Ovary (tissue), 9 donors: ENCODE data around the gene MALL. TPM values are rescaled to one million over a fixed set of nuclear protein-coding genes. Genes with fewer than 3 reads are reported as not detected.
A peak's percentile ranks its signal among the peaks of the same experiment; 100 is the strongest.
"Not testable (repeated sequence)": the region's sequence is repeated elsewhere in the genome, so short reads cannot be mapped to it uniquely, and the experiment has no call there.

Experiments
- DNase-seq, 5 donors: peaks; one replicate each; pipeline ENCODE4 v3.0.0-alpha.2; 2019 to 2020
- H3K27ac ChIP-seq, 2 donors: fragments of 200-600 bp; one replicate each; pipeline versions ENCODE4 v1.5.1 to v1.8.0; 2019 to 2022
- H3K27me3 ChIP-seq: fragments of 200-600 bp; one replicate; pipeline ENCODE4 v1.8.0; 2022
- H3K36me3 ChIP-seq: fragments of 200-600 bp; sonication (generic); one replicate; pipeline ENCODE4 v1.5.1; 2019
- H3K4me1 ChIP-seq: one replicate; pipeline ENCODE4 v1.8.1; 2013; ENCODE audit warnings: mild to moderate bottlenecking, moderate library complexity; ENCODE audit not compliant: insufficient read depth
- H3K4me3 ChIP-seq: fragments of 200-600 bp; sonication (generic); one replicate; pipeline ENCODE4 v1.5.1; 2017
- H3K9me3 ChIP-seq, 2 donors: fragments of 200-600 bp in 1 of 2; sonication (generic) in 1 of 2; one replicate each; pipeline versions ENCODE4 v1.5.1 to v1.8.1; 2013 to 2019; ENCODE audit warnings: mild to moderate bottlenecking in 1 of 2, moderate library complexity in 1 of 2
- EP300 ChIP-seq: sonication (generic); formaldehyde crosslinking; IDR thresholded peaks from one replicate; pipeline ENCODE4 v1.6.1; 2017; ENCODE audit warnings: antibody characterized with exemption
- POLR2A ChIP-seq: fragments of 450-650 bp; IDR thresholded peaks from one replicate; pipeline ENCODE4 v1.6.1; 2017; ENCODE audit warnings: antibody characterized with exemption, mild to moderate bottlenecking, moderate library complexity
- WGBS, 3 donors: extraction: QIAGEN DNeasy Blood & Tissue Kit in 1 of 3; methylation state at CpG; one replicate each; pipeline versions ENCODE4 v1.1.5 to v1.1.7; 2013 to 2017; 5-methylcytosine and 5-hydroxymethylcytosine counted together
- intact Hi-C, 4 donors: fragments of 100-400 bp; cut with DNase I; formaldehyde crosslinking; loops; one replicate each; pipeline versions ENCODE4 v1.11.0 to v1.15.1; 2022 to 2023
- polyA plus RNA-seq, 2 donors: library from polyadenylated mRNA; stranded (reverse); fragments of 200-250 nt in 1 of 2; fragments of 350-450 nt in 1 of 2; fragmentation: Illumina TruSeq in 1 of 2; extraction: RNeasy Lipid Tissue Mini Kit (QIAGEN cat#74804) in 1 of 2; gene quantifications; one replicate each; pipeline ENCODE4 v1.2.3, GENCODE V29; 2013 to 2014
- total RNA-seq, 7 donors: library from RNA; depleted of rRNA in 2 of 7; stranded (reverse); fragments of >200 nt in 2 of 7; fragmentation: NEBNext Ultra II Directional in 3 of 7; extraction: Animal tissue kit (Norgen Biotek cat#: 25700) in 3 of 7; gene quantifications; one replicate each; pipeline versions ENCODE4 v1.1.0 to v1.2.4, GENCODE V29; 2016 to 2023
- TF ChIP-seq, protein P1 (sequence below), 3 donors: fragments of 450-650 bp in 2 of 3; fragments of 200-600 bp in 1 of 3; IDR thresholded peaks; one replicate each; pipeline versions ENCODE4 v1.5.1 to v1.8.0; 2016 to 2022; ENCODE audit warnings: antibody characterized with exemption in 3 of 3, mild to moderate bottlenecking in 1 of 3
- donor health status: DM: no; HTN: no; CAD: no; lungs with moderate emphysema.
- donor health status: DM: no; HTN: no; CAD: no.
- donor health status: Bipolar disorder and iron deficiency.
- donor health status: DM: yes; HTN: yes; CAD: no.
- donor health status: DM: no; HTN: no; CAD: no.
- donor health status: DM: yes; HTN: yes; CAD: no.

MALL gene
- total and polyA plus RNA-seq, 9 donors = 0.63 to 20.0 (median 2.4) TPM

- no peaks in the 10 kb centered on the region for H3K27me3 ChIP-seq
- no peak for DNase-seq
- intact Hi-C loops = no loop called here
- H3K4me3 ChIP-seq = no peak overlapping the region
- no peak overlapping the region for H3K27ac ChIP-seq
- no peaks in the 10 kb centered on the region for H3K4me1 ChIP-seq
- no peaks in the 10 kb centered on the region for H3K36me3 ChIP-seq
- 82 to 85% (median 82%) methylated on average over 20 of the region's 20 CpGs for WGBS, 3 donors
- no peak for TF ChIP-seq POLR2A
- TF ChIP-seq EP300 = no peak
- TF ChIP-seq, protein P1, sequence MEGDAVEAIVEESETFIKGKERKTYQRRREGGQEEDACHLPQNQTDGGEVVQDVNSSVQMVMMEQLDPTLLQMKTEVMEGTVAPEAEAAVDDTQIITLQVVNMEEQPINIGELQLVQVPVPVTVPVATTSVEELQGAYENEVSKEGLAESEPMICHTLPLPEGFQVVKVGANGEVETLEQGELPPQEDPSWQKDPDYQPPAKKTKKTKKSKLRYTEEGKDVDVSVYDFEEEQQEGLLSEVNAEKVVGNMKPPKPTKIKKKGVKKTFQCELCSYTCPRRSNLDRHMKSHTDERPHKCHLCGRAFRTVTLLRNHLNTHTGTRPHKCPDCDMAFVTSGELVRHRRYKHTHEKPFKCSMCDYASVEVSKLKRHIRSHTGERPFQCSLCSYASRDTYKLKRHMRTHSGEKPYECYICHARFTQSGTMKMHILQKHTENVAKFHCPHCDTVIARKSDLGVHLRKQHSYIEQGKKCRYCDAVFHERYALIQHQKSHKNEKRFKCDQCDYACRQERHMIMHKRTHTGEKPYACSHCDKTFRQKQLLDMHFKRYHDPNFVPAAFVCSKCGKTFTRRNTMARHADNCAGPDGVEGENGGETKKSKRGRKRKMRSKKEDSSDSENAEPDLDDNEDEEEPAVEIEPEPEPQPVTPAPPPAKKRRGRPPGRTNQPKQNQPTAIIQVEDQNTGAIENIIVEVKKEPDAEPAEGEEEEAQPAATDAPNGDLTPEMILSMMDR (IDR thresholded peaks at IDR 0.05) = no peak
- H3K9me3 ChIP-seq = no peaks in the 10 kb centered on the region
Observed at GRCh38 chr2:110103061-110103961, 12.3 kb downstream of the MALL start.

- Histone ChIP-seq H3K9me3 (no peaks in the 10 kb centered on the region), H3K4me3 (no peak overlapping the region), H3K4me1 (no peaks in the 10 kb centered on the region), H3K36me3 (no peaks in the 10 kb centered on the region), H3K27ac (peak overlapping the region in 1 of 2 donors; percentile 42), H3K27me3 (no peaks in the 10 kb centered on the region)
- DNase-seq = no peak
- TF ChIP-seq EP300 (no peak), POLR2A (no peak)
- TF ChIP-seq, protein P1 (IDR thresholded peaks at IDR 0.05) = no peak
- intact Hi-C loops = no loop called here
- 58 to 62% (median 62%) methylated on average over 9 of the region's 9 CpGs for WGBS, 3 donors
Observed at GRCh38 chr2:110101901-110102803, 13.5 kb downstream of the MALL start.

- H3K9me3 ChIP-seq = no peaks in the 10 kb centered on the region
- no peak overlapping the region for H3K4me3 ChIP-seq
- 0 to 1% (median 1%) methylated on average over 11 of the region's 11 CpGs for WGBS, 3 donors
- DNase-seq = peak; percentile 83 to 94 (median 91)
- H3K4me1 ChIP-seq = no peaks in the 10 kb centered on the region
- peak overlapping the region in 1 of 2 donors; percentile 42 for H3K27ac ChIP-seq
- intact Hi-C loops = no loop called here
- H3K36me3 ChIP-seq = no peaks in the 10 kb centered on the region
- no peaks in the 10 kb centered on the region for H3K27me3 ChIP-seq
- TF ChIP-seq, protein P1 (IDR thresholded peaks at IDR 0.05) = no peak
- TF ChIP-seq POLR2A (no peak), EP300 (no peak)
Observed at GRCh38 chr2:110101280-110101844, 14.3 kb downstream of the MALL start.

DNA sequence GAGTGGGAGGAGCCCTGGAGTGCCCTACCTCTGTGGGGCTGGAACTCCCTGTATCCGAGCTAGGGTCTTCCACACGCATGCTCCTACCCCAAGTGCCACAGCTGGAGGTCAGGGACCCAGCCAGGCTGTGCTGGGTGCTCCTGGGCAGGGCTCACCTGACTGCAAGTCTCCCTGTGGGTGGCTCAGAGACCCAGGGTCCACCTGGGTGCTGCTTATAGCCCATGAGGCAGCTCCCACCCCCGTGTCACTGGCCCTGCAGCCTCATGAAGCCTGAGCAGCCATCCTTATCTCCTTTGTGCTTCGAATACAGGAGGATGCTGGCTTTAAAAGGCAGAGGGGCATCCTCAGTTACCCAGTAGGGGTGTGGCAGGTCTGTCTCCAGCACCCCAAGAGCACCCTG lies 14.7 kb downstream of the MALL start:
- H3K4me1 ChIP-seq, H3K9me3 ChIP-seq, H3K36me3 ChIP-seq, H3K27me3 ChIP-seq, DNase-seq, intact Hi-C loops, H3K4me3 ChIP-seq: not testable (repeated sequence)
- 61 to 74% (median 62%) methylated on average over 4 of the region's 4 CpGs for WGBS, 3 donors
- H3K27ac ChIP-seq = peak overlapping the region in 1 of 2 donors; percentile 42
